Fibroblast of the conjunctiva (primary cell): ENCODE measurements around the gene ABRACL.
A peak's percentile ranks its signal among the peaks of the same experiment; 100 is the strongest.

Experiments used
- DNase-seq: peaks from one replicate; pipeline ENCODE4 v3.0.0-alpha.2; 2010; ENCODE audit warnings: low read depth

Gene ABRACL

GRCh38 chr6:139055709-139056108, 27.2 kb downstream of the ABRACL start:
- no peak for DNase-seq

GRCh38 chr6:139058029-139058428, 29.5 kb downstream of the ABRACL start:
- no peak for DNase-seq

GRCh38 chr6:139060332-139060731, 31.8 kb downstream of the ABRACL start:
- peak; percentile 73 for DNase-seq

GRCh38 chr6:139062932-139063646, 34.5 kb downstream of the ABRACL start:
- no peak for DNase-seq

GRCh38 chr6:139064981-139065665, 36.6 kb downstream of the ABRACL start:
- DNase-seq = no peak

- DNase-seq = no peak
These were observed 37.5 kb downstream of the ABRACL start for GRCh38 chr6:139066080-139066479.

- no peak for DNase-seq
These were observed 40.3 kb downstream of the ABRACL start for GRCh38 chr6:139068846-139069245.

GRCh38 chr6:139073118-139073517, 44.6 kb downstream of the ABRACL start:
- DNase-seq = no peak

- DNase-seq = no peak
These were observed 50.5 kb downstream of the ABRACL start for GRCh38 chr6:139079018-139079417.

GRCh38 chr6:139080255-139080920, 51.8 kb downstream of the ABRACL start:
- no peak for DNase-seq

- no peak for DNase-seq
These were observed 52.9 kb downstream of the ABRACL start for GRCh38 chr6:139081471-139081870.

- no peak for DNase-seq
These were observed 53.8 kb downstream of the ABRACL start for GRCh38 chr6:139082370-139082769.

- DNase-seq = no peak
These were observed 63.3 kb downstream of the ABRACL start for GRCh38 chr6:139091826-139092225.
